CD1c-positive myeloid dendritic cell (primary cell): ENCODE measurements around the gene SEMA3F.
A peak's percentile ranks its signal among the peaks of the same experiment; 100 is the strongest.

ENCODE experiments used
- DNase-seq: peaks from one replicate; pipeline ENCODE4 v3.0.0-alpha.2; 2016; ENCODE audit errors: extremely low spot score

SEMA3F gene

GRCh38 chr3:50154840-50155490 lies at the start of gene SEMA3F:
Gene SEMA3F (plus strand): TSS chr3:50155324. CDS start chr3:50159623, 4,299 bp downstream.
- peak; percentile 88 for DNase-seq

- no peak for DNase-seq
These were observed 43.4 kb upstream of the SEMA3F start for GRCh38 chr3:50111757-50112156.

GRCh38 chr3:50112462-50112861 lies 42.7 kb upstream of the SEMA3F start:
- DNase-seq: no peak

GRCh38 chr3:50117120-50117519 lies 38.0 kb upstream of the SEMA3F start:
- no peak for DNase-seq

GRCh38 chr3:50118237-50118636 lies 36.9 kb upstream of the SEMA3F start:
- no peak for DNase-seq

GRCh38 chr3:50119786-50120185 lies 35.3 kb upstream of the SEMA3F start:
- no peak for DNase-seq

- no peak for DNase-seq
These were observed 34.6 kb upstream of the SEMA3F start for GRCh38 chr3:50120364-50121071.

- peak; percentile 69 for DNase-seq
These were observed 33.8 kb upstream of the SEMA3F start for GRCh38 chr3:50121072-50122032.

- DNase-seq: no peak
These were observed 33.1 kb upstream of the SEMA3F start for GRCh38 chr3:50122071-50122470.

- no peak for DNase-seq
These were observed 32.3 kb upstream of the SEMA3F start for GRCh38 chr3:50122661-50123391.

GRCh38 chr3:50123394-50124051 lies 31.6 kb upstream of the SEMA3F start:
- DNase-seq: no peak

GRCh38 chr3:50124052-50124799 lies 30.9 kb upstream of the SEMA3F start:
- DNase-seq: no peak

- no peak for DNase-seq
These were observed 30.3 kb upstream of the SEMA3F start for GRCh38 chr3:50124800-50125178.

GRCh38 chr3:50125541-50126286 lies 29.4 kb upstream of the SEMA3F start:
- DNase-seq: no peak

GRCh38 chr3:50126287-50127211 lies 28.6 kb upstream of the SEMA3F start:
- no peak for DNase-seq

GRCh38 chr3:50127251-50127691 lies 27.9 kb upstream of the SEMA3F start:
- no peak for DNase-seq

- no peak for DNase-seq
These were observed 27.1 kb upstream of the SEMA3F start for GRCh38 chr3:50128001-50128400.

GRCh38 chr3:50130436-50130835 lies 24.7 kb upstream of the SEMA3F start:
- DNase-seq: no peak
